ENCODE results near the gene BEND6. TPM values are rescaled to one million over a fixed set of nuclear protein-coding genes. Genes with fewer than 3 reads are reported as not detected.

The BEND6 gene
- total and polyA plus RNA-seq, 2 of the 8 experiments (the other 6 are each of a cell fraction or from before 2014, with no cell fraction given), result 0.71 to 2.1 TPM

GRCh38 chr6:56932910-56933477 lies 21.9 kb upstream of the BEND6 start:
- no peak overlapping the region for H2BK15ac ChIP-seq (ENCODE audit: low read length)
- H3K56ac ChIP-seq (replicated peaks; ENCODE audit: insufficient read length, low read depth, low read length), result no peak overlapping the region
- H3K79me2 ChIP-seq (ENCODE audit: control insufficient read depth in 1 of 2, insufficient read depth in 2 of 2, low read length in 2 of 2), result no peaks in the 10 kb centered on the region
- H3K4me3 ChIP-seq (ENCODE audit: extremely low read depth in 1 of 4, insufficient read depth in 2 of 4, low read depth in 3 of 4, low read length in 4 of 4), result no peak overlapping the region
- H2BK12ac ChIP-seq (ENCODE audit: low read depth, low read length), result no peak overlapping the region
- DNase-seq (ENCODE audit: low read depth in 1 of 2, low spot score in 2 of 2), result no peak
- H4K91ac ChIP-seq (replicated peaks; ENCODE audit: insufficient read length, low read length), result no peak overlapping the region
- POLR2A ChIA-PET (ENCODE audit: partially characterized antibody), result no interaction called here
- H2AK5ac ChIP-seq (ENCODE audit: low read depth, low read length), result no peak overlapping the region
- H2BK120ac ChIP-seq (replicated peaks; ENCODE audit: low read depth, low read length), result no peak overlapping the region
- H3K4ac ChIP-seq (replicated peaks; ENCODE audit: insufficient read length, low read depth, low read length), result no peak overlapping the region
- no peak for TF ChIP-seq ZNF274 (IDR thresholded peaks at IDR 0.05; ENCODE audit: borderline replicate concordance, extremely low read depth, low read length)
- no peak for TF ChIP-seq SIRT6 (IDR thresholded peaks at IDR 0.05; ENCODE audit: low read length)
- CTCF ChIA-PET (ENCODE audit: partially characterized antibody), result interaction anchor here (1.2 to 9.2 kb wide), 2 partner anchors 30 to 35 kb away, joined by 3 to 66 read pairs; no protein-coding TSS in a partner anchor
- no peak overlapping the region for H2AFZ ChIP-seq (ENCODE audit: low read length)
- H3K14ac ChIP-seq (ENCODE audit: insufficient read length), result no peak overlapping the region
- H3K4me1 ChIP-seq (replicated peaks in 1 of 4; ENCODE audit: control insufficient read depth in 3 of 4, insufficient read depth in 4 of 4, low read length in 3 of 4), result no peaks in the 10 kb centered on the region; a peak in 1 of 7 replicates
- H2BK20ac ChIP-seq (ENCODE audit: low read length), result no peak overlapping the region
- no peak overlapping the region for H4K8ac ChIP-seq (ENCODE audit: extremely low read depth, insufficient read depth, low read length)
- H3K23me2 ChIP-seq (ENCODE audit: low read depth, low read length), result no peaks in the 10 kb centered on the region
- no peak overlapping the region for H3K27ac ChIP-seq (ENCODE audit: low read depth, low read length)
- 87% methylated on average over 2 of the region's 2 CpGs; no CpG with 5 or more reads in 1 of the 2 experiments for WGBS, 2 experiments (ENCODE audit: extremely low coverage in 1 of 2, insufficient coverage in 1 of 2, insufficient read length in 1 of 2, insufficient replicate concordance in 2 of 2, low coverage in 1 of 2, low lambda C conversion rate in 2 of 2, missing lambda C conversion rate in 1 of 2)
- no peaks in the 10 kb centered on the region for H3K79me1 ChIP-seq (ENCODE audit: low read depth, low read length)
- no peaks in the 10 kb centered on the region for H3K9me3 ChIP-seq (ENCODE audit: insufficient read depth in 2 of 2, low read depth in 1 of 2, low read length in 1 of 2)
- no peak overlapping the region for H2BK5ac ChIP-seq (ENCODE audit: low read depth, low read length)
- no peak overlapping the region for H3K4me2 ChIP-seq (ENCODE audit: insufficient read depth in 1 of 2, low read depth in 2 of 2, low read length in 2 of 2)
- H4K5ac ChIP-seq (ENCODE audit: insufficient read length, low read depth, low read length), result no peak overlapping the region
- H3K27me3 ChIP-seq (replicated peaks in 1 of 4; ENCODE audit: control insufficient read depth in 3 of 4, extremely low read depth in 1 of 4, insufficient read depth in 3 of 4, low read length in 3 of 4), result no peaks in the 10 kb centered on the region
- no peaks in the 10 kb centered on the region for H4K20me1 ChIP-seq (replicated peaks in 1 of 2; ENCODE audit: control insufficient read depth in 1 of 2, insufficient read depth in 2 of 2, low read length in 2 of 2)
- H3K18ac ChIP-seq (ENCODE audit: extremely low read depth, low read length), result no peak overlapping the region
- no peak for FAIRE-seq
- no peak overlapping the region for H3K23ac ChIP-seq (ENCODE audit: insufficient read length)
- no peaks in the 10 kb centered on the region for H3K36me3 ChIP-seq (ENCODE audit: control insufficient read depth in 2 of 4, insufficient read depth in 4 of 4, low read length in 3 of 4)
- no peak overlapping the region for H3K9ac ChIP-seq (replicated peaks in 1 of 4; ENCODE audit: extremely low read depth in 1 of 4, low read depth in 3 of 4, low read length in 3 of 4)
